HCT116 (cell line): ENCODE results near the gene CKB. TPM values are rescaled to one million over a fixed set of nuclear protein-coding genes. Genes with fewer than 3 reads are reported as not detected.

ENCODE experiments used
- ATAC-seq: fragments of 200-7000 bp; cut with Tn5 transposase; 2 replicates; pipeline ENCODE4 v1.9.1; 2020; ENCODE audit warnings: mild to moderate bottlenecking, moderate library complexity
- BruUV-seq: library from RNA; stranded (reverse); fragments of 400-500 nt; replicated peaks from 2 replicates; lab custom pipeline; 2021; lab: Mats Ljungman, UMichigan
- CTCF ChIA-PET: fragments of 300-600 bp; sonication (Branson Sonifier 250); formaldehyde crosslinking; loops from one replicate; lab custom pipeline; 2021; ENCODE audit warnings: antibody characterized with exemption; lab: Charles Lee
- POLR2A ChIA-PET: fragments of 300-600, 350-600 bp; sonication (Branson Sonifier 250); formaldehyde crosslinking; loops from one replicate; lab custom pipeline; 2021; ENCODE audit warnings: antibody characterized with exemption; lab: Charles Lee
- RAD21 ChIA-PET, 2 experiments: fragments of 300-600 bp; sonication (Branson Sonifier 250); formaldehyde crosslinking; loops; one replicate each; lab custom pipeline; 2023; ENCODE audit warnings: low total read pairs in 2 of 2; ENCODE audit not compliant: uncharacterized antibody in 2 of 2, unreplicated experiment in 2 of 2, low non-redundant PET in 1 of 2; lab: Charles Lee
- DNase-seq: peaks from one replicate; pipeline ENCODE4 v3.0.0-alpha.2; 2010; ENCODE audit warnings: low read depth, low spot score
- H2AFZ ChIP-seq: fragments of 200-600 bp; shearing (Covaris generic), sonication (generic); 2 replicates; pipeline ENCODE4 v1.6.1; 2017; ENCODE audit warnings: low read depth, mixed run types, mixed read lengths, antibody characterized with exemption, low read length; ENCODE audit not compliant: poor library complexity, severe bottlenecking
- H3K27ac ChIP-seq: 2 replicates; pipeline ENCODE4 v1.5.1; 2012; ENCODE audit warnings: low read depth, low read length
- H3K27me3 ChIP-seq: fragments of 200-600 bp; sonication (generic); 2 replicates; pipeline ENCODE4 v1.6.1; 2016; ENCODE audit warnings: mixed run types, low read length, mixed read lengths; ENCODE audit not compliant: insufficient read depth
- H3K36me3 ChIP-seq, 2 experiments: fragments of 200-500 bp in 1 of 2; fragments of 200-600 bp in 1 of 2; sonication (Bioruptor generic) in 1 of 2; sonication (generic) in 1 of 2; 2 replicates each; pipeline versions ENCODE4 v1.5.1 to v1.6.1; 2014 to 2016; ENCODE audit warnings: low read length in 2 of 2, inconsistent platforms in 1 of 2, mixed read lengths in 1 of 2, mixed run types in 1 of 2; ENCODE audit not compliant: insufficient read depth in 2 of 2, control insufficient read depth in 1 of 2
- H3K4me1 ChIP-seq, 2 experiments: fragments of 200-600 bp in 1 of 2; sonication (generic) in 1 of 2; 2 replicates each; pipeline versions ENCODE4 v1.5.1 to v1.6.1; 2012 to 2017; ENCODE audit warnings: low read length in 2 of 2, inconsistent platforms in 1 of 2, mild to moderate bottlenecking in 1 of 2, mixed read lengths in 1 of 2, mixed run types in 1 of 2, moderate library complexity in 1 of 2; ENCODE audit not compliant: insufficient read depth in 2 of 2, control insufficient read depth in 1 of 2
- H3K4me2 ChIP-seq: fragments of 200-600 bp; sonication (generic); 2 replicates; pipeline ENCODE4 v1.6.1; 2017; ENCODE audit warnings: mixed run types, low read length, mixed read lengths
- H3K4me3 ChIP-seq, 2 experiments: fragments of 200-600 bp in 1 of 2; sonication (generic) in 1 of 2; replicated peaks in 1 of 2; 2 replicates each; pipeline ENCODE4 v1.5.1; 2011 to 2016; ENCODE audit warnings: low read length in 2 of 2, control low read depth in 1 of 2, low read depth in 1 of 2, mild to moderate bottlenecking in 1 of 2, mixed read lengths in 1 of 2, mixed run types in 1 of 2
- H3K79me2 ChIP-seq: fragments of 200-600 bp; sonication (generic); 2 replicates; pipeline ENCODE4 v1.6.1; 2017; ENCODE audit warnings: mild to moderate bottlenecking, mixed run types, low read length, moderate library complexity, mixed read lengths; ENCODE audit not compliant: insufficient read depth
- H3K9ac ChIP-seq: fragments of 200-600 bp; sonication (generic); 2 replicates; pipeline ENCODE4 v1.6.1; 2016; ENCODE audit warnings: low read length, mixed read lengths
- H3K9me2 ChIP-seq: fragments of 200-600 bp; sonication (generic), shearing (Covaris generic); 2 replicates; pipeline ENCODE4 v1.6.1; 2017; ENCODE audit warnings: mixed run types, mild to moderate bottlenecking, moderate library complexity; ENCODE audit not compliant: insufficient read depth
- H3K9me3 ChIP-seq, 2 experiments: fragments of 200-500 bp in 1 of 2; fragments of 200-600 bp in 1 of 2; sonication (Bioruptor generic) in 1 of 2; sonication (generic) in 1 of 2; 2 replicates each; pipeline ENCODE4 v1.6.1; 2014 to 2017; ENCODE audit warnings: low read length in 2 of 2, mixed read lengths in 2 of 2, inconsistent platforms in 1 of 2, low read depth in 1 of 2, mild to moderate bottlenecking in 1 of 2, mixed run types in 1 of 2, moderate library complexity in 1 of 2; ENCODE audit not compliant: control insufficient read depth in 1 of 2, insufficient read depth in 1 of 2
- H4K20me1 ChIP-seq: fragments of 200-600 bp; sonication (generic), shearing (Covaris generic); 2 replicates; pipeline ENCODE4 v1.6.1; 2017; ENCODE audit warnings: mixed run types, mild to moderate bottlenecking, moderate library complexity; ENCODE audit not compliant: insufficient read depth
- CTCF ChIP-seq, 3 experiments: fragments of 200-600 bp in 1 of 3; sonication (generic) in 1 of 3; IDR thresholded peaks in 2 of 3; conservative IDR thresholded peaks in 1 of 3; 2 replicates each; pipeline ENCODE4 v1.5.1; 2012 to 2017; ENCODE audit warnings: low read depth in 2 of 3, low read length in 2 of 3, antibody characterized with exemption in 1 of 3, borderline replicate concordance in 1 of 3, control low read depth in 1 of 3, mild to moderate bottlenecking in 1 of 3, mixed read lengths in 1 of 3, mixed run types in 1 of 3, moderate library complexity in 1 of 3; ENCODE audit not compliant: insufficient read depth in 1 of 3
- EGR1 ChIP-seq: IDR thresholded peaks from 2 replicates; pipeline ENCODE4 v1.6.1; 2012; ENCODE audit warnings: low read depth
- REST ChIP-seq: IDR thresholded peaks from 2 replicates; pipeline ENCODE4 v1.6.1; 2012; ENCODE audit warnings: low read depth
- YY1 ChIP-seq: IDR thresholded peaks from 2 replicates; pipeline ENCODE4 v1.6.1; 2011; ENCODE audit warnings: low read length, low read depth, moderate library complexity, mild to moderate bottlenecking; ENCODE audit not compliant: insufficient replicate concordance; ENCODE audit errors: extremely low read depth
- ZBTB33 ChIP-seq: IDR thresholded peaks from 2 replicates; pipeline ENCODE4 v1.6.1; 2011; ENCODE audit warnings: mild to moderate bottlenecking, low read length, moderate library complexity; ENCODE audit not compliant: insufficient replicate concordance; ENCODE audit errors: extremely low read depth
- ZNF274 ChIP-seq: fragments of 200-500 bp; sonication (Bioruptor generic); IDR thresholded peaks from 2 replicates; pipeline ENCODE4 v1.6.1; 2014; ENCODE audit warnings: mild to moderate bottlenecking, low read depth, low read length, inconsistent platforms
- intact Hi-C: fragments of 100-400 bp; cut with micrococcal nuclease; formaldehyde crosslinking; loops from 2 replicates; pipeline ENCODE4 v1.10.0; 2022
- total RNA-seq: library from RNA; stranded (reverse); gene quantifications from one replicate; pipeline ENCODE4 v1.2.1, GENCODE V29; 2021; ENCODE audit not compliant: unreplicated experiment

CKB gene
- total RNA-seq, 1 experiment from 2014 or later = 605 TPM

- H3K9me2 ChIP-seq = no peaks in the 10 kb centered on the region
Observed at GRCh38 chr14:103491691-103492090, 30.9 kb downstream of the CKB start.

More at GRCh38 chr14:103491691-103492090, 30.9 kb downstream of the CKB start:
- H3K4me1 ChIP-seq = no peaks in the 10 kb centered on the region
- ChIA-PET RAD21 (no interaction called here), POLR2A (no interaction called here), CTCF (interaction anchor here (1.5 kb wide), 1 partner anchor 8 kb away, joined by 4 read pairs; no protein-coding TSS in a partner anchor)
- no peaks in the 10 kb centered on the region for H3K27me3 ChIP-seq
- no peak for ATAC-seq
- H2AFZ ChIP-seq = no peak overlapping the region
- H3K79me2 ChIP-seq = no peaks in the 10 kb centered on the region
- H4K20me1 ChIP-seq = no peaks in the 10 kb centered on the region
- no peak overlapping the region for H3K4me3 ChIP-seq
- no peak overlapping the region for H3K9ac ChIP-seq
- intact Hi-C loops = no loop called here
- DNase-seq = no peak
- TF ChIP-seq ZBTB33 (no peak), ZNF274 (no peak), REST (no peak), YY1 (no peak), CTCF (IDR thresholded peaks at IDR 0.05 in 2 of 3, conservative IDR thresholded peaks at IDR 0.05 in 1 of 3; ENCODE audit: borderline replicate concordance in 1 of 3, insufficient read depth in 1 of 3, low read depth in 2 of 3, low read length in 2 of 3) (no peak), EGR1 (no peak)
- TF ChIP-seq, all 23 proteins: peak for 0
- Histone ChIP-seq H3K4me2 (no peak overlapping the region), H3K36me3 (peaks cover 13 to 25% of the 10 kb centered on the region in 2 experiments; a peak in 2 of 4 replicates), H3K27ac (no peak overlapping the region), H3K9me3 (no peaks in the 10 kb centered on the region)
- no TSS peak for BruUV-seq
